ENCODE measurements around the gene AGR2. TPM values are rescaled to one million over a fixed set of nuclear protein-coding genes. Genes with fewer than 3 reads are reported as not detected.

Gene AGR2
- total RNA-seq, 1 experiment from 2014 or later: not detected

DNA sequence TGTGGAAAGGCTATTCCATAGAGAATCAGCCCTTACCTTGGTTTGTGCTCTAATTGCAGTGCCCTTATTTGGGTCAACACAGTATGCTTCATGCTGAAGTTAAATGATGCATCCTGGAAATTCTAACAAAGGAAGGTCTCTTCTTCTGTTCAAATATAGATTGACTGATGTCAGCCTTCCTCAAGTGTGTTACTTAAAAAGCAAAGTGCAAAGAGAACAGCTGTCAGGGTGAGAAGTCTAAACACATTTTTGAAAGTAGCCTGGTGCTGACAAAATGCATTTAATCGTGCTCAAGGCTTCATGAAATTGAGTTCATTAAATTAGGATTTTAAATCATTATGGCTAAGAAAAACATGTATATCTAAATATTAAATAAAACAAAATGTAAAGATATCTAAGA is 19.5 kb downstream of the AGR2 start:
- Mint-ChIP-seq H3K27me3 (ENCODE audit: low read depth) (no peaks in the 10 kb centered on the region), H3K27ac (no peak overlapping the region), H3K36me3 (ENCODE audit: insufficient read depth in 1 of 3, low read depth in 3 of 3) (peaks cover 0 to 5% (median 0%) of the 10 kb centered on the region in 3 experiments; a peak in 2 of 7 replicates), H3K4me3 (no peak overlapping the region), H3K9me3 (no peaks in the 10 kb centered on the region), H3K4me1 (no peaks in the 10 kb centered on the region)
- no peaks in the 10 kb centered on the region for H3K4me1 ChIP-seq (ENCODE audit: insufficient read depth, low read length)
- H2BK12ac ChIP-seq (ENCODE audit: insufficient read length, low read depth, low read length): no peak overlapping the region
- no peaks in the 10 kb centered on the region for H3K79me1 ChIP-seq (ENCODE audit: insufficient read depth, low read depth, low read length, poor library complexity, severe bottlenecking)
- H3K4ac ChIP-seq (ENCODE audit: low read depth, low read length): no peak overlapping the region
- H4K20me1 ChIP-seq (ENCODE audit: control insufficient read depth, insufficient read depth, insufficient read length): no peaks in the 10 kb centered on the region
- no peak overlapping the region for H3K56ac ChIP-seq (ENCODE audit: insufficient read length, low read depth, low read length)
- H2BK5ac ChIP-seq (ENCODE audit: insufficient read length, low read length): no peak overlapping the region
- H4K91ac ChIP-seq (ENCODE audit: insufficient read length, low read depth, low read length): no peak overlapping the region
- H3T11ph ChIP-seq (ENCODE audit: low read length): no peak overlapping the region
- no peak overlapping the region for H3K4me2 ChIP-seq (ENCODE audit: insufficient read depth, insufficient read length, low read length)
- H2AFZ ChIP-seq (ENCODE audit: low read length): no peak overlapping the region
- no peak overlapping the region for H2AK5ac ChIP-seq (ENCODE audit: insufficient read length, low read length)
- no peaks in the 10 kb centered on the region for H3K27me3 ChIP-seq (ENCODE audit: insufficient read depth, low read length)
- TF ChIP-seq CTCF (conservative IDR thresholded peaks at IDR 0.05): no peak
- no peaks in the 10 kb centered on the region for H3K23me2 ChIP-seq (ENCODE audit: insufficient read length, low read depth, low read length, poor library complexity, severe bottlenecking)
- H3K79me2 ChIP-seq (ENCODE audit: insufficient read depth, low read length): no peaks in the 10 kb centered on the region
- no peaks in the 10 kb centered on the region for H3K9me3 ChIP-seq (ENCODE audit: control insufficient read depth, low read depth, low read length)
- no peak overlapping the region for H2BK120ac ChIP-seq (ENCODE audit: low read depth, low read length, poor library complexity, severe bottlenecking)
- H4K8ac ChIP-seq (replicated peaks; ENCODE audit: insufficient read length, low read depth, low read length): no peak overlapping the region
- H2BK15ac ChIP-seq (ENCODE audit: low read depth, low read length): no peak overlapping the region
- H3K27ac ChIP-seq (ENCODE audit: insufficient read length, low read depth, low read length): no peak overlapping the region
- H2BK20ac ChIP-seq (ENCODE audit: low read depth, low read length, poor library complexity, severe bottlenecking): no peak overlapping the region
- no peak overlapping the region for H3K14ac ChIP-seq (ENCODE audit: insufficient read depth, low read length)
- H3K9ac ChIP-seq (ENCODE audit: extremely low read depth, insufficient read length, low read length): no peak overlapping the region
- WGBS (ENCODE audit: extremely low coverage, insufficient read length, low lambda C conversion rate): no CpG with 5 or more reads among the region's 1 CpG
- no peak overlapping the region for H3K18ac ChIP-seq (ENCODE audit: insufficient read length, low read depth, low read length)
- DNase-seq: no peak
- H4K5ac ChIP-seq (ENCODE audit: insufficient read length, low read depth, low read length): no peak overlapping the region
- no peak overlapping the region for H3K23ac ChIP-seq (ENCODE audit: insufficient read length, low read depth, low read length)
